ENCODE measurements around the gene PLLP.

Gene PLLP

GRCh38 chr16:57242650-57243049, 41.8 kb downstream of the PLLP start:
- Histone ChIP-seq H3K9me3 (replicated peaks; ENCODE audit: insufficient read depth, low read length) (no peaks in the 10 kb centered on the region), H2AFZ (ENCODE audit: low read length) (no peak overlapping the region), H3K27ac (ENCODE audit: low read length) (no peak overlapping the region), H3F3A (ENCODE audit: insufficient read depth, low read length) (peaks cover 16% of the 10 kb centered on the region), H3K4me2 (ENCODE audit: low read depth, low read length) (no peak overlapping the region), H3K27me3 (replicated peaks; ENCODE audit: insufficient read depth, low read length) (no peaks in the 10 kb centered on the region), H3K9ac (ENCODE audit: low read length) (no peak overlapping the region), H3K36me3 (replicated peaks; ENCODE audit: insufficient read depth, low read length) (peaks cover 8% of the 10 kb centered on the region; the same call in 1 of the 2 replicates), H3K4me3 (ENCODE audit: low read length) (no peak overlapping the region), H3K9me2 (replicated peaks; ENCODE audit: insufficient read depth, low read length) (no peaks in the 10 kb centered on the region), H3K4me1 (ENCODE audit: low read length) (peaks cover 7% of the 10 kb centered on the region), H4K20me1 (ENCODE audit: insufficient read depth, low read length) (no peaks in the 10 kb centered on the region), H3K79me2 (ENCODE audit: low read length) (peaks cover 8% of the 10 kb centered on the region)
- DNase-seq, result no peak
- TF ChIP-seq EZH2 (optimal IDR thresholded peaks at IDR 0.05; ENCODE audit: low read depth, low read length) (no peak), CTCF (IDR thresholded peaks at IDR 0.05; ENCODE audit: low read length) (no peak), EZH2phosphoT487 (IDR thresholded peaks at IDR 0.05; ENCODE audit: low read length) (no peak)

- no peak overlapping the region for H2AFZ ChIP-seq (ENCODE audit: low read length)
- no peak overlapping the region for H3K4me2 ChIP-seq (ENCODE audit: low read depth, low read length)
- no peaks in the 10 kb centered on the region for H4K20me1 ChIP-seq (ENCODE audit: insufficient read depth, low read length)
- H3K4me1 ChIP-seq (ENCODE audit: low read length), result peaks cover 3% of the 10 kb centered on the region; the same call in 1 of the 2 replicates
- H3K27me3 ChIP-seq (replicated peaks; ENCODE audit: insufficient read depth, low read length), result no peaks in the 10 kb centered on the region
- peaks cover 3% of the 10 kb centered on the region for H3K79me2 ChIP-seq (ENCODE audit: low read length)
- no peak for TF ChIP-seq EZH2phosphoT487 (IDR thresholded peaks at IDR 0.05; ENCODE audit: low read length)
- TF ChIP-seq EZH2 (optimal IDR thresholded peaks at IDR 0.05; ENCODE audit: low read depth, low read length), result no peak
- TF ChIP-seq CTCF (IDR thresholded peaks at IDR 0.05; ENCODE audit: low read length), result no peak
- no peaks in the 10 kb centered on the region for H3K9me3 ChIP-seq (replicated peaks; ENCODE audit: insufficient read depth, low read length)
- peaks cover 13% of the 10 kb centered on the region for H3F3A ChIP-seq (ENCODE audit: insufficient read depth, low read length)
- no peak overlapping the region for H3K27ac ChIP-seq (ENCODE audit: low read length)
- no peak overlapping the region for H3K9ac ChIP-seq (ENCODE audit: low read length)
- peaks cover 8% of the 10 kb centered on the region; the same call in 1 of the 2 replicates for H3K36me3 ChIP-seq (replicated peaks; ENCODE audit: insufficient read depth, low read length)
- H3K4me3 ChIP-seq (ENCODE audit: low read length), result no peak overlapping the region
- DNase-seq, result no peak
- H3K9me2 ChIP-seq (replicated peaks; ENCODE audit: insufficient read depth, low read length), result no peaks in the 10 kb centered on the region
Measured at GRCh38 chr16:57240851-57241250, 43.6 kb downstream of the PLLP start.

- H3K27ac ChIP-seq (ENCODE audit: low read length), result no peak overlapping the region
- H3K4me3 ChIP-seq (ENCODE audit: low read length), result no peak overlapping the region
- no peak overlapping the region for H3K4me2 ChIP-seq (ENCODE audit: low read depth, low read length)
- H4K20me1 ChIP-seq (ENCODE audit: insufficient read depth, low read length), result no peaks in the 10 kb centered on the region
- no peak overlapping the region for H2AFZ ChIP-seq (ENCODE audit: low read length)
- no peaks in the 10 kb centered on the region for H3K27me3 ChIP-seq (replicated peaks; ENCODE audit: insufficient read depth, low read length)
- H3K9ac ChIP-seq (ENCODE audit: low read length), result no peak overlapping the region
- no peak for DNase-seq
- no peaks in the 10 kb centered on the region for H3K79me2 ChIP-seq (ENCODE audit: low read length)
- no peaks in the 10 kb centered on the region for H3K9me2 ChIP-seq (replicated peaks; ENCODE audit: insufficient read depth, low read length)
- no peaks in the 10 kb centered on the region; the same call in 1 of the 2 replicates for H3F3A ChIP-seq (ENCODE audit: insufficient read depth, low read length)
- no peaks in the 10 kb centered on the region for H3K9me3 ChIP-seq (replicated peaks; ENCODE audit: insufficient read depth, low read length)
- H3K36me3 ChIP-seq (replicated peaks; ENCODE audit: insufficient read depth, low read length), result peaks cover 8% of the 10 kb centered on the region; the same call in 1 of the 2 replicates
- H3K4me1 ChIP-seq (ENCODE audit: low read length), result peaks cover 3% of the 10 kb centered on the region; the same call in 1 of the 2 replicates
- TF ChIP-seq EZH2phosphoT487 (IDR thresholded peaks at IDR 0.05; ENCODE audit: low read length) (no peak), EZH2 (optimal IDR thresholded peaks at IDR 0.05; ENCODE audit: low read depth, low read length) (no peak), CTCF (IDR thresholded peaks at IDR 0.05; ENCODE audit: low read length) (no peak)
Measured at GRCh38 chr16:57239107-57239506, 45.4 kb downstream of the PLLP start.
